Thyroid gland (tissue), 4 donors: ENCODE measurements around the gene PWWP3B. TPM values are rescaled to one million over a fixed set of nuclear protein-coding genes. Genes with fewer than 3 reads are reported as not detected.
A peak's percentile ranks its signal among the peaks of the same experiment; 100 is the strongest.
"Not testable (repeated sequence)": the region's sequence is repeated elsewhere in the genome, so short reads cannot be mapped to it uniquely, and the experiment has no call there.

Source experiments
- DNase-seq, 2 donors: peaks; one replicate each; pipeline ENCODE4 v3.0.0-alpha.2; 2019
- H3K27ac ChIP-seq, 3 donors: fragments of 200-600 bp; sonication (generic); 1 replicate in 2 of 3; 2 replicates in 1 of 3; pipeline ENCODE4 v1.5.1; 2016 to 2019; ENCODE audit warnings: mild to moderate bottlenecking in 1 of 3, moderate library complexity in 1 of 3
- H3K27me3 ChIP-seq: fragments of 200-600 bp; sonication (generic); one replicate; pipeline ENCODE4 v1.5.1; 2019
- H3K36me3 ChIP-seq, 2 donors: fragments of 200-600 bp; sonication (generic); one replicate each; pipeline ENCODE4 v1.5.1; 2016 to 2019
- H3K4me1 ChIP-seq, 2 donors: fragments of 200-600 bp; sonication (generic); one replicate each; pipeline ENCODE4 v1.5.1; 2017 to 2019
- H3K4me3 ChIP-seq, 3 donors: fragments of 200-600 bp; sonication (generic); replicated peaks in 1 of 3; 1 replicate in 2 of 3; 2 replicates in 1 of 3; pipeline ENCODE4 v1.5.1; 2016; ENCODE audit warnings: mild to moderate bottlenecking in 1 of 3
- H3K9me3 ChIP-seq: fragments of 200-600 bp; sonication (generic); one replicate; pipeline ENCODE4 v1.5.1; 2017
- CTCF ChIP-seq, 6 experiments: fragments of 200-600 bp in 3 of 6; fragments of 450-650 bp in 3 of 6; sonication (generic) in 3 of 6; IDR thresholded peaks; one replicate each; pipeline ENCODE4 v1.5.1; 2016 to 2019; ENCODE audit warnings: antibody characterized with exemption in 6 of 6, mild to moderate bottlenecking in 2 of 6, inconsistent platforms in 1 of 6, moderate library complexity in 1 of 6
- POLR2A ChIP-seq, 2 donors: fragments of 450-650 bp; IDR thresholded peaks; one replicate each; pipeline ENCODE4 v1.6.1; 2017; ENCODE audit warnings: antibody characterized with exemption in 2 of 2, mild to moderate bottlenecking in 2 of 2, moderate library complexity in 1 of 2
- WGBS, 2 donors: methylation state at CpG; one replicate each; pipeline ENCODE4 v1.1.5; 2017; 5-methylcytosine and 5-hydroxymethylcytosine counted together
- intact Hi-C: fragments of 100-400 bp; cut with DNase I; formaldehyde crosslinking; loops from one replicate; pipeline ENCODE4 v1.15.1; 2023
- total RNA-seq, 4 donors: library from RNA; depleted of rRNA; stranded (reverse); fragments of >200 nt; gene quantifications; one replicate each; pipeline ENCODE4 v1.2.3, GENCODE V29; 2016

The PWWP3B gene
- total RNA-seq, 4 donors from 2014 or later, result 25.4 to 70.9 (median 37.0) TPM

GRCh38 chrX:106170318-106170717 is 2.2 kb downstream of the PWWP3B start:
- no peak for TF ChIP-seq POLR2A (IDR thresholded peaks at IDR 0.05)
- peak in 5 of 6 experiments; percentile 19 to 64 (median 49) for TF ChIP-seq CTCF (IDR thresholded peaks at IDR 0.05)
- DNase-seq, result peak; percentile 4 to 18
- Histone ChIP-seq H3K4me1 (no peaks in the 10 kb centered on the region), H3K4me3 (no peak overlapping the region), H3K27ac (no peak overlapping the region), H3K36me3 (no peaks in the 10 kb centered on the region), H3K27me3 (no peaks in the 10 kb centered on the region), H3K9me3 (no peaks in the 10 kb centered on the region)
- intact Hi-C loops, result no loop called here
- 0 to 12% methylated on average over 1 of the region's 1 CpG for WGBS, 2 donors

GRCh38 chrX:106171293-106171820 is 3.3 kb downstream of the PWWP3B start:
- Histone ChIP-seq H3K4me3 (no peak overlapping the region), H3K4me1 (no peaks in the 10 kb centered on the region), H3K27me3 (no peaks in the 10 kb centered on the region), H3K27ac (no peak overlapping the region), H3K9me3 (no peaks in the 10 kb centered on the region), H3K36me3 (no peaks in the 10 kb centered on the region)
- intact Hi-C loops, result no loop called here
- whole genome bisulfite sequencing, 2 donors, result 78 to 82% methylated on average over 3 of the region's 3 CpGs
- no peak for DNase-seq
- TF ChIP-seq CTCF (IDR thresholded peaks at IDR 0.05) (no peak), POLR2A (IDR thresholded peaks at IDR 0.05) (no peak)

- Histone ChIP-seq H3K4me3 (peak overlapping the region in 1 of 3 donors; percentile 13), H3K27me3 (no peaks in the 10 kb centered on the region), H3K36me3 (no peaks in the 10 kb centered on the region), H3K9me3 (no peaks in the 10 kb centered on the region), H3K27ac (no peak overlapping the region), H3K4me1 (no peaks in the 10 kb centered on the region)
- 10% methylated on average over 22 of the region's 22 CpGs for WGBS, 2 donors
- peak; percentile 83 to 88 for DNase-seq
- TF ChIP-seq POLR2A (IDR thresholded peaks at IDR 0.05) (peak in 1 of 2 donors; percentile 38), CTCF (IDR thresholded peaks at IDR 0.05) (no peak)
- intact Hi-C loops, result no loop called here
These were observed 9.2 kb downstream of the PWWP3B start for GRCh38 chrX:106177106-106177981.

- no peaks in the 10 kb centered on the region for H3K36me3 ChIP-seq
- TF ChIP-seq POLR2A (IDR thresholded peaks at IDR 0.05), result no peak
- TF ChIP-seq CTCF (IDR thresholded peaks at IDR 0.05), result no peak
- H3K9me3 ChIP-seq, result no peaks in the 10 kb centered on the region
- no peaks in the 10 kb centered on the region for H3K27me3 ChIP-seq
- H3K4me1 ChIP-seq, result no peaks in the 10 kb centered on the region
- no peak overlapping the region for H3K4me3 ChIP-seq
- H3K27ac ChIP-seq, result no peak overlapping the region
- DNase-seq, result no peak
- intact Hi-C loops, result no loop called here
- 83 to 84% methylated on average over 4 of the region's 4 CpGs for WGBS, 2 donors
These were observed 9.8 kb downstream of the PWWP3B start for GRCh38 chrX:106177982-106178321.

- Histone ChIP-seq H3K27me3 (no peaks in the 10 kb centered on the region), H3K36me3 (no peaks in the 10 kb centered on the region), H3K9me3 (no peaks in the 10 kb centered on the region), H3K4me1 (no peaks in the 10 kb centered on the region), H3K4me3 (no peak overlapping the region), H3K27ac (no peak overlapping the region)
- whole genome bisulfite sequencing, 2 donors, result 76 to 82% methylated on average over 5 of the region's 5 CpGs
- intact Hi-C loops, result no loop called here
- no peak for TF ChIP-seq CTCF (IDR thresholded peaks at IDR 0.05)
- no peak for TF ChIP-seq POLR2A (IDR thresholded peaks at IDR 0.05)
- no peak for DNase-seq
These were observed 10.7 kb downstream of the PWWP3B start for GRCh38 chrX:106178826-106179225.

- H3K27ac ChIP-seq, DNase-seq, intact Hi-C loops, H3K27me3 ChIP-seq, H3K4me3 ChIP-seq, H3K36me3 ChIP-seq, H3K4me1 ChIP-seq, H3K9me3 ChIP-seq: not testable (repeated sequence)
- WGBS, 2 donors, result 85 to 96% methylated on average over 4 to 5 of the region's 6 CpGs
These were observed 15.6 kb downstream of the PWWP3B start for GRCh38 chrX:106183685-106184084.
